ENCODE data around the gene KCNQ1. TPM values are rescaled to one million over a fixed set of nuclear protein-coding genes. Genes with fewer than 3 reads are reported as not detected.

KCNQ1 gene
- total RNA-seq, 4 donors from 2014 or later, result 0.89 to 2.2 (median 1.3) TPM

GRCh38 chr11:2558861-2559526 lies 114.2 kb downstream of the KCNQ1 start:
- TF ChIP-seq POLR2AphosphoS5 (IDR thresholded peaks at IDR 0.05) (no peak), POLR2A (IDR thresholded peaks at IDR 0.05) (no peak), CTCF (IDR thresholded peaks at IDR 0.05) (no peak), EP300 (IDR thresholded peaks at IDR 0.05) (no peak)
- no peak overlapping the region for H3K4me3 ChIP-seq
- 91% methylated on average over 8 of the region's 13 CpGs for WGBS
- no peaks in the 10 kb centered on the region for H3K36me3 ChIP-seq
- no peaks in the 10 kb centered on the region for H3K27me3 ChIP-seq
- H3K4me1 ChIP-seq, result no peaks in the 10 kb centered on the region
- H3K9me3 ChIP-seq, result no peaks in the 10 kb centered on the region
- peak in 1 of 2 donors; percentile 44 for DNase-seq (ENCODE audit: low spot score in 2 of 2)
- no peak overlapping the region for H3K27ac ChIP-seq

GRCh38 chr11:2559527-2560311 lies 114.9 kb downstream of the KCNQ1 start:
- H3K27me3 ChIP-seq, result no peaks in the 10 kb centered on the region
- 40% methylated on average over 2 of the region's 28 CpGs for WGBS
- H3K36me3 ChIP-seq, result no peaks in the 10 kb centered on the region
- no peak for TF ChIP-seq CTCF (IDR thresholded peaks at IDR 0.05)
- H3K4me1 ChIP-seq, result no peaks in the 10 kb centered on the region
- H3K27ac ChIP-seq, result no peak overlapping the region
- no peak overlapping the region for H3K4me3 ChIP-seq
- DNase-seq (ENCODE audit: low spot score in 2 of 2), result peak in 1 of 2 donors; percentile 56
- H3K9me3 ChIP-seq, result no peaks in the 10 kb centered on the region

GRCh38 chr11:2561696-2562581 lies 117.1 kb downstream of the KCNQ1 start:
- no peaks in the 10 kb centered on the region for H3K36me3 ChIP-seq
- H3K27me3 ChIP-seq, result no peaks in the 10 kb centered on the region
- H3K4me1 ChIP-seq, result no peaks in the 10 kb centered on the region
- peak in 1 of 2 donors; percentile 46 for DNase-seq (ENCODE audit: low spot score in 2 of 2)
- WGBS, result 100% methylated on average over 2 of the region's 27 CpGs
- TF ChIP-seq POLR2A (IDR thresholded peaks at IDR 0.05), result no peak
- no peak for TF ChIP-seq EP300 (IDR thresholded peaks at IDR 0.05)
- no peak for TF ChIP-seq CTCF (IDR thresholded peaks at IDR 0.05)
- no peak for TF ChIP-seq POLR2AphosphoS5 (IDR thresholded peaks at IDR 0.05)
- no peak overlapping the region for H3K27ac ChIP-seq
- H3K9me3 ChIP-seq, result no peaks in the 10 kb centered on the region
- H3K4me3 ChIP-seq, result no peak overlapping the region

GRCh38 chr11:2562890-2563212 lies 118.0 kb downstream of the KCNQ1 start:
- WGBS, result 84% methylated on average over 6 of the region's 6 CpGs
- no peak for DNase-seq (ENCODE audit: low spot score in 2 of 2)
- Histone ChIP-seq H3K27me3 (no peaks in the 10 kb centered on the region), H3K9me3 (no peaks in the 10 kb centered on the region), H3K4me1 (no peaks in the 10 kb centered on the region), H3K4me3 (no peak overlapping the region), H3K27ac (no peak overlapping the region), H3K36me3 (no peaks in the 10 kb centered on the region)
- TF ChIP-seq POLR2AphosphoS5 (IDR thresholded peaks at IDR 0.05), result no peak
- TF ChIP-seq POLR2A (IDR thresholded peaks at IDR 0.05), result no peak
- no peak for TF ChIP-seq CTCF (IDR thresholded peaks at IDR 0.05)
- TF ChIP-seq EP300 (IDR thresholded peaks at IDR 0.05), result no peak
